Bronchial epithelial cell (primary cell): ENCODE data around the gene DISC1. TPM values are rescaled to one million over a fixed set of nuclear protein-coding genes. Genes with fewer than 3 reads are reported as not detected.
"Not testable (repeated sequence)": the region's sequence is repeated elsewhere in the genome, so short reads cannot be mapped to it uniquely, and the experiment has no call there.

Experiments used
- DNase-seq: peaks from one replicate; pipeline ENCODE4 v3.0.0-alpha.2; 2010; ENCODE audit warnings: low read depth
- FAIRE-seq: peaks from 2 replicates; lab custom pipeline; 2011; peaks lifted over from hg19 to GRCh38; lab: Jason Lieb, UNC
- H3K27me3 ChIP-seq: 2 replicates; pipeline ENCODE4 v1.5.1; 2011; ENCODE audit warnings: low read length; ENCODE audit not compliant: control insufficient read depth, insufficient read depth
- H3K36me3 ChIP-seq: 2 replicates; pipeline ENCODE4 v1.5.1; 2011; ENCODE audit warnings: low read length; ENCODE audit not compliant: control insufficient read depth, insufficient read depth
- H3K4me3 ChIP-seq: 2 replicates; pipeline ENCODE4 v1.5.1; 2011; ENCODE audit warnings: mild to moderate bottlenecking, low read depth, low read length, control low read depth
- CTCF ChIP-seq: IDR thresholded peaks from 2 replicates; pipeline ENCODE4 v1.5.1; 2011; ENCODE audit warnings: mild to moderate bottlenecking, moderate library complexity, low read length, control low read depth, inconsistent platforms; ENCODE audit not compliant: insufficient read depth, severe bottlenecking
- total RNA-seq: library from RNA; depleted of rRNA; stranded (reverse); fragments of >200 nt; gene quantifications from 2 replicates; pipeline ENCODE4 v1.2.1, GENCODE V29; 2014

DISC1 gene
- total RNA-seq, 1 donor from 2014 or later: 0.79 TPM

- Histone ChIP-seq H3K27me3 (no peaks in the 10 kb centered on the region), H3K36me3 (no peaks in the 10 kb centered on the region), H3K4me3 (no peak overlapping the region)
- TF ChIP-seq CTCF: no peak
- FAIRE-seq (no peak), DNase-seq (no peak)
Observed at GRCh38 chr1:231656741-231657140, 30.2 kb downstream of the DISC1 start.

GRCh38 chr1:231658223-231658622 lies 31.6 kb downstream of the DISC1 start:
- H3K36me3 ChIP-seq, FAIRE-seq, DNase-seq, H3K27me3 ChIP-seq, H3K4me3 ChIP-seq: not testable (repeated sequence)

GRCh38 chr1:231660198-231660597 lies 33.6 kb downstream of the DISC1 start:
- FAIRE-seq (no peak), DNase-seq (no peak)
- H3K27me3 ChIP-seq: no peaks in the 10 kb centered on the region

GRCh38 chr1:231663211-231663792 lies 36.7 kb downstream of the DISC1 start:
- no peak overlapping the region for H3K4me3 ChIP-seq
- no peak for TF ChIP-seq CTCF
- DNase-seq (no peak), FAIRE-seq (no peak)
- no peaks in the 10 kb centered on the region for H3K36me3 ChIP-seq
- H3K27me3 ChIP-seq: no peaks in the 10 kb centered on the region

More at GRCh38 chr1:231660198-231660597, 33.6 kb downstream of the DISC1 start:
- no peaks in the 10 kb centered on the region for H3K36me3 ChIP-seq
- no peak overlapping the region for H3K4me3 ChIP-seq
- no peak for TF ChIP-seq CTCF

GRCh38 chr1:231665101-231665500 lies 38.5 kb downstream of the DISC1 start:
- H3K4me3 ChIP-seq: no peak overlapping the region
- no peak for DNase-seq
- no peaks in the 10 kb centered on the region for H3K27me3 ChIP-seq
- TF ChIP-seq CTCF: no peak
- H3K36me3 ChIP-seq: no peaks in the 10 kb centered on the region
- no peak for FAIRE-seq

GRCh38 chr1:231665726-231666125 lies 39.1 kb downstream of the DISC1 start:
- Histone ChIP-seq H3K27me3 (no peaks in the 10 kb centered on the region), H3K36me3 (no peaks in the 10 kb centered on the region), H3K4me3 (no peak overlapping the region)
- no peak for FAIRE-seq
- no peak for DNase-seq
- TF ChIP-seq CTCF: no peak
